ENCODE measurements around the gene GJB2. TPM values are rescaled to one million over a fixed set of nuclear protein-coding genes. Genes with fewer than 3 reads are reported as not detected.

Gene GJB2
- total and polyA plus RNA-seq, 2 donors (not counting 1 experiment from before 2014, with no cell fraction given) = 0.09 TPM; not detected in 1

DNA sequence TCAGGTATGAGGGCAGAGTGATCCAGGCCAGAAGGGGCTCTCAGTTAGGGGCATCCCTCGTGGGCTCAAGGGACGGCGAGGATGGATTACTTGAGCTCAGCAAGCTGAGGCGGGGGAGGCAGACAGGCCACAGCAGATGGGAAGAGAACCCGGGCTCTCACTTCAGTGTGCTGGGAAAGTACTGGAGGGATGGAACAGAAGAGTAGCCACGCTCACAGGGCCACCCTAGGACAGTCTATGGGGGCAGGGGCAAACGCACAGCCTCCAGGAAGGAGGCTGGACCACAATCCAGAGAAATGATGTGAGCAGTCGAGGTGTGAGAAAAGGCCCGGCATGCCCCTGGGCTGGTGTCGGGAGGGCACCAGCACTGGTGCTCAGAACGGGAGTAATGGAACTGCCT is 41.1 kb downstream of the GJB2 start:
- TF ChIP-seq EZH2 (IDR thresholded peaks at IDR 0.05; ENCODE audit: low read length, missing control alignments) (no peak), CTCF (conservative IDR thresholded peaks at IDR 0.05 in 1 of 2, IDR thresholded peaks at IDR 0.05 in 1 of 2; ENCODE audit: low read depth in 1 of 2, low read length in 2 of 2) (no peak)
- no peaks in the 10 kb centered on the region for H4K20me1 ChIP-seq (ENCODE audit: control insufficient read depth, extremely low read depth, insufficient read depth, low read length)
- DNase-seq (ENCODE audit: low read depth in 2 of 2) = no peak
- no peak overlapping the region for H2AFZ ChIP-seq (ENCODE audit: low read length)
- H3K9me3 ChIP-seq (ENCODE audit: control insufficient read depth, insufficient read depth, low read depth, low read length) = no peaks in the 10 kb centered on the region
- H3K4me1 ChIP-seq (ENCODE audit: control insufficient read depth, extremely low read depth, insufficient read depth, low read length) = no peaks in the 10 kb centered on the region
- no peak overlapping the region for H3K27ac ChIP-seq (ENCODE audit: insufficient read depth, low read length)
- no peaks in the 10 kb centered on the region for H3K79me2 ChIP-seq (ENCODE audit: control insufficient read depth, insufficient read depth, low read length)
- H3K4me3 ChIP-seq (replicated peaks in 1 of 4; ENCODE audit: control extremely low read depth in 1 of 4, insufficient read depth in 1 of 4, low read depth in 3 of 4, low read length in 4 of 4) = no peak overlapping the region
- peaks cover 13% of the 10 kb centered on the region for H3K27me3 ChIP-seq (ENCODE audit: control insufficient read depth, insufficient read depth, low read length)
- H3K4me2 ChIP-seq (ENCODE audit: extremely low read depth, insufficient read depth, low read length) = no peak overlapping the region
- H3K9ac ChIP-seq (ENCODE audit: insufficient read depth, low read length) = no peak overlapping the region
- no peaks in the 10 kb centered on the region for H3K36me3 ChIP-seq (ENCODE audit: control insufficient read depth, insufficient read depth, low read length)

GRCh38 chr13:20151016-20151415 is 41.7 kb downstream of the GJB2 start:
- TF ChIP-seq EZH2 (IDR thresholded peaks at IDR 0.05; ENCODE audit: low read length, missing control alignments) (no peak), CTCF (conservative IDR thresholded peaks at IDR 0.05 in 1 of 2, IDR thresholded peaks at IDR 0.05 in 1 of 2; ENCODE audit: low read depth in 1 of 2, low read length in 2 of 2) (no peak)
- no peak for DNase-seq (ENCODE audit: low read depth in 2 of 2)
- no peak overlapping the region for H2AFZ ChIP-seq (ENCODE audit: low read length)
- no peak overlapping the region for H3K27ac ChIP-seq (ENCODE audit: insufficient read depth, low read length)
- H3K4me1 ChIP-seq (ENCODE audit: control insufficient read depth, extremely low read depth, insufficient read depth, low read length) = no peaks in the 10 kb centered on the region
- H3K79me2 ChIP-seq (ENCODE audit: control insufficient read depth, insufficient read depth, low read length) = no peaks in the 10 kb centered on the region
- H3K4me2 ChIP-seq (ENCODE audit: extremely low read depth, insufficient read depth, low read length) = no peak overlapping the region
- peaks cover 13% of the 10 kb centered on the region for H3K27me3 ChIP-seq (ENCODE audit: control insufficient read depth, insufficient read depth, low read length)
- H3K4me3 ChIP-seq (replicated peaks in 1 of 4; ENCODE audit: control extremely low read depth in 1 of 4, insufficient read depth in 1 of 4, low read depth in 3 of 4, low read length in 4 of 4) = no peak overlapping the region
- H3K36me3 ChIP-seq (ENCODE audit: control insufficient read depth, insufficient read depth, low read length) = no peaks in the 10 kb centered on the region
- H4K20me1 ChIP-seq (ENCODE audit: control insufficient read depth, extremely low read depth, insufficient read depth, low read length) = no peaks in the 10 kb centered on the region
- no peaks in the 10 kb centered on the region for H3K9me3 ChIP-seq (ENCODE audit: control insufficient read depth, insufficient read depth, low read depth, low read length)
- no peak overlapping the region for H3K9ac ChIP-seq (ENCODE audit: insufficient read depth, low read length)

DNA sequence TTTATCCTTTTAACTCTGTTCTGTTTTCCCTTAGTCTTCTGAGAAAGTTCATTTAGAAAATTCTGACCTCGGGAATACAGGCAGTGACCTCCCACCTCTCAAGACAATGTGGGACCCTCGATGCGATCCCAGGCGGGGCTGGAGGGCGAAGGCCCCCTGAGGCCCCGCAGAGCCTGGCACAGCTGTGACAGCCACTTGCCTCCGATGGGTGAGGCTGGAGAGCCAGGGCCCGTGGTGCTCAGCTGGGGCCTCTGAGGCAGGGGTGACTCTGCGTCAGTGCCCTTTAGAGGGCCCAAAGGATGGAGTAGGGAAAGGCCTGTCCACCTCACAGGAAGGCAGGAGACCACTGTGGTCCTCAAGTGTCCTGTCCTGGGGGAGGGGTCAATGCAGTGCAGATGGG is 42.2 kb downstream of the GJB2 start:
- Histone ChIP-seq H2AFZ (ENCODE audit: low read length) (no peak overlapping the region), H3K36me3 (ENCODE audit: control insufficient read depth, insufficient read depth, low read length) (no peaks in the 10 kb centered on the region), H3K27me3 (ENCODE audit: control insufficient read depth, insufficient read depth, low read length) (peaks cover 13% of the 10 kb centered on the region), H3K9me3 (ENCODE audit: control insufficient read depth, insufficient read depth, low read depth, low read length) (no peaks in the 10 kb centered on the region), H3K27ac (ENCODE audit: insufficient read depth, low read length) (no peak overlapping the region), H3K9ac (ENCODE audit: insufficient read depth, low read length) (no peak overlapping the region), H3K4me3 (replicated peaks in 1 of 4; ENCODE audit: control extremely low read depth in 1 of 4, insufficient read depth in 1 of 4, low read depth in 3 of 4, low read length in 4 of 4) (no peak overlapping the region), H3K4me1 (ENCODE audit: control insufficient read depth, extremely low read depth, insufficient read depth, low read length) (no peaks in the 10 kb centered on the region), H3K4me2 (ENCODE audit: extremely low read depth, insufficient read depth, low read length) (no peak overlapping the region), H3K79me2 (ENCODE audit: control insufficient read depth, insufficient read depth, low read length) (no peaks in the 10 kb centered on the region), H4K20me1 (ENCODE audit: control insufficient read depth, extremely low read depth, insufficient read depth, low read length) (no peaks in the 10 kb centered on the region)
- DNase-seq (ENCODE audit: low read depth in 2 of 2) = no peak
- TF ChIP-seq EZH2 (IDR thresholded peaks at IDR 0.05; ENCODE audit: low read length, missing control alignments) (no peak), CTCF (conservative IDR thresholded peaks at IDR 0.05 in 1 of 2, IDR thresholded peaks at IDR 0.05 in 1 of 2; ENCODE audit: low read depth in 1 of 2, low read length in 2 of 2) (no peak)

Measured in fibroblast of lung (primary cell).